HG03354 (cell line): Measurements from ENCODE around the gene CLIP2.
"Not testable (repeated sequence)": the region's sequence is repeated elsewhere in the genome, so short reads cannot be mapped to it uniquely, and the experiment has no call there.

Experiments used
- ATAC-seq: cut with Tn5 transposase; IDR thresholded peaks from one replicate; pipeline ENCODE4 v1.9.1; 2021; ENCODE audit warnings: mild to moderate bottlenecking; ENCODE audit not compliant: unreplicated experiment, poor library complexity, severe bottlenecking

The CLIP2 gene

DNA sequence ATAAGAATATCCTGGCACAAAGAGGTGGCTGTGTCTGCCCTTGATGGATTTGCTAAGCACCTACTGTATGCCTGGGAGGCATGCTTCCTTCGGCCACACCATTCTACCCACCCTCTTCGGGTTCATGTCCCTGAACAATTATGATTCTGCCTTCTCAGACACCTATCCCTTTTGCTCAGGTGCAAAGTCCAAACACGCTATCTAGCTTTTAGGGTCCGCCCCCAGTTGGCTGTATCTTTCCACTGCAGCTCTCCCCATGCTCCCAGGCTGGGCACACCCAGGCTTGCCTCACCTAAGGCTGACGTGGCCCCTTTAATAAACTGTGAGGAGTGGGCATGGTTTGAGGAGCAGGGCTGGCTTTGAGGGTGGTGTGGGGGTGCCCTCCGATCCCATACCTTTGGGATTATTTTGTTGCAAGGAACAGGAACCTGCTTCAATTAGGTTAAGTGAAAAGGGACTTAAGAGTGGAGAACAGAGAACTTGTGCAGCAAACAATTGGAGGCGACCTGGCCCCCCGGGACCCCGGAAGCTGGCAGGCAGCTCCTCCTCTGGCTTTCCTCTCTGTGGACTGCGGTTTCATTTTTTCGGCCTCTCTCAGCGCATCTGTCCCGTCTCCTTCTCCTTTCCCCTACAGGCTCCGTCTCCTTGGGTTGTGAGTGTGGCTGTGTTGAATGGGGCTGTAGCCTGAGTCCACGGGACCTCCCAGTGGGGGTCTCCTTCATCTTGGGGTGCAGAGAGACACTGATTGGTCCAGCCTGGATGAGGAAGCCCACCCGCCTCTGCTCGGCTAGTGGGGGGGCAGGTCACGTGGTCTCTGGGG is 3.8 kb downstream of the CLIP2 start:
- no peak for ATAC-seq

DNA sequence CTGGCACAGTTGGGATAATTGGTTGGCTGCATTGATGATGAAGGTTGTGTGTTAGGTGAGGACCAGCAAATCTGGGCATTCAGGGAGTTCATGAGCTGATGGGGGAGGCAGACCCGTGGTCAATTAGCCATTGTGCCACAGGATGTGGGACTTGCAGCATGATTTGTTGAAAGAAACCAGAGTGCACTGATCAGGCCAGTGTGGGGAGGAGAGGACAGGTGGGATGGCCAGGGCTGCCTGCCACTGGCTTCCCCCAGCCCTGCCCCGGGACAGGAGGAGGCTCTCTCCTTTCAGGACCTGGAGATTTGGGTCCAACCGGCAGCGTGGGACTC is 4.3 kb downstream of the CLIP2 start:
- ATAC-seq, result no peak

- ATAC-seq, result no peak
These were observed 5.2 kb downstream of the CLIP2 start for GRCh38 chr7:74294191-74294998.

DNA sequence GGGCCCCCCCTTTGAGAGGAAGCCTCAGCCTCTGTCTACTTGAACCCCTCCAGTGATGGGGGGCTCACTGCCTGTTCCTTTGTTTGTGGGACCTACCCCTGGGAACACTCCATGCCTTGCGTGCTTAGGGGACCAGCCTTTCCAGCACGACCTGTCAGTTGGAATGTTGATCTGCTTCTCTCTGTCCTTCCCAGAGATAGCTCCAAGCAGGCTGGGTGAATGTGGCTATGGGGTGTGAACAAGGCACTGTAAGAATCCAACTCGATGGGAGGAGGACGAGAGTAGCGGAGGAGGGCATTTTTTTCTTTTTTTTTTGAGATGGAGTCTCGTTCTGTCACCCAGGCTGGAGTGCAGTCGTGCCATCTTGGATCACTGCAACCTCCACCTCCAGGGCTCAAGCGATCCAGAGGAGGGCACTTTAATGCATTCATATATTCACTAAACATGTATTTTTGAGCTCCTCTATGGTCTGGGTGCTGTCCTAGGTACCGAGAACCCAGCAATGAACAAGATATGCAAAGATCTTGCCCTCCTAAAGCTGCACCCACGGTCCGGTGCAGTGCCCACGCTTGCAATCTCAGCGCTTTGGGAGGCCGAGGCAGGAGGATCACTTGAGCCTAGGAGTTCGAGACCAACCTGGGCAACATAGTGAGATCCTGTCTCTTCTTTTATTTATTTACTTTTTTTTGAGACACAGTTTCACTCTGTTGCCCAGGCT is 8.5 kb downstream of the CLIP2 start:
- ATAC-seq, result no peak

DNA sequence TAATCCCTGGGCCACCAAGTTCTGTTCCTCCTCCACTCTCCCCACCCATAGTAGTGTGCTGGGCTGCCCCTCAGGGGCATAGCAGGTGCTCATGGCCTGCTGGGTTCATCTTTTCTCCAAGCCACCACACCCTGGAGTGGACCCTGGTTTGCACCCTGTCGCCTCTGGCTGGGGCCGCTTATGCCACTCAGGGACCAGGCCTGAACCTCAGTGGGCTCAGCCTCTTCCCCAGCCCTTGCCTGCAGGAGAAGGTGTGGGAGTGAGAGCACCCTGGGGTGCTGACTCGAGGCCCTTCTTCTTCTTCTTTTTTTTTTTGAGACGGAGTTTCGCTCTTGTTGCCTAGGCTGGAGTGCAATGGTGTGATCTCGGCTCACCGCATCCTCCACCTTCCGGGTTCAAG is 10.2 kb downstream of the CLIP2 start:
- ATAC-seq, result no peak

GRCh38 chr7:74300926-74301325 is 11.7 kb downstream of the CLIP2 start:
- no peak for ATAC-seq

DNA sequence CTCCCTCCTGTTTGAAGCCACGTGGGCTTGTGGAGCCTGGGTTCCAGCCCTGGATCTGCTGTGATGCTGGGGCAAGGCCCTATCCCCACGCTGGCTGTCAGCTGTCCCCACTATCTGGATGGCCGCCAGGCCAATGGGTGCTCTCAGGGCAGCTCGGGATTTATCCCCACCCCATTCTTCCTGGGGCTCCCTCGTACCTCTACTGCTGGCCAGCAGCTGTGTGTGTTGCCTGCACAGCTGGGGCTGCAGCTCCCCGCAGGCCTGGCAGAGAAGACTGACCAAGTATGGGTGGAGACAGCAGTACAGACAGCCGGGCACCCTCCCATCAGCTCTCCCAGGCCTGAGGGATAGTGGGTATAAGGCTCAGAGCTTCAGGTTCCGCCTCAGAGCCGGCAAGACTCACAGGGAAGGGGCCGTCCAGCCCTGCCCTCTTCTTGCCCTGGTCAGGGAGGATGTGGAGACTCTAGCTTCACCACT is 13.6 kb downstream of the CLIP2 start:
- no peak for ATAC-seq

- ATAC-seq, result no peak
These were observed 15.3 kb downstream of the CLIP2 start for GRCh38 chr7:74304550-74304949.

DNA sequence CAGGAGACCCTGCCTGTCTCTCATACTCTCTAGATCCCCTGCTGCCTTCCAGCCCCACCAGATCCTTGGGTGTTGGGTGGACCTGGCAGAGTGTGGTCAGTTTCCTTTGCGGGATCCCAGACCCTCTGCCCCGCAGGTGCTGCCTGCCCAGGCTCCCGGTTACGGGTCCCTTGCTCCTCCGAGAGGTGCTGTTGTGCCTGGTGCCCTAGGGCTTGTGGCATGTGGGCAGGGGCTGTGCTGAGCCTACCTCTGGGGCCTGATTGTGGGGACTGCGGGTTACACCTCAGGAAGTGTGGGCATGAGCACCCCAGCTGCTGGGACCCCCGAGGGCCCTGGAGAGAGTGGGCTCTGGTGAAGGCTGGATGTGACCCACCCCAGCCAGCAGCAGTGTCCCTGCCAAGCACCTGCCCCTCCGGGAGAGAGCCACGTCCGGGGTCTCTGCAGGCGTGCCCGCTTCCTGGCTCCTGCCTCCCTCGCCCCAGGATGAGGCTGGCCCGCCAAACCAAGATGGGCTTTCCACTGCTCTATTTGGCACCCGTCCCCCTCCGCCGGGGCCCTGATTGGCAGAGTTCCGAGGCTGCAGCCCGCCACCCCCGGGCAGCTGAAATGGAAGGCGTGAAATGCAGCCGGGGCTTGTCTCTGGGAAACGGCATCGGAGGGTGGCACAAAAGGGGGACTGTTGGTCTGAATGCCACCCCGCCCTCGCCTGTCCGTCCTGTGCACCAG is 17.0 kb downstream of the CLIP2 start:
- no peak for ATAC-seq

DNA sequence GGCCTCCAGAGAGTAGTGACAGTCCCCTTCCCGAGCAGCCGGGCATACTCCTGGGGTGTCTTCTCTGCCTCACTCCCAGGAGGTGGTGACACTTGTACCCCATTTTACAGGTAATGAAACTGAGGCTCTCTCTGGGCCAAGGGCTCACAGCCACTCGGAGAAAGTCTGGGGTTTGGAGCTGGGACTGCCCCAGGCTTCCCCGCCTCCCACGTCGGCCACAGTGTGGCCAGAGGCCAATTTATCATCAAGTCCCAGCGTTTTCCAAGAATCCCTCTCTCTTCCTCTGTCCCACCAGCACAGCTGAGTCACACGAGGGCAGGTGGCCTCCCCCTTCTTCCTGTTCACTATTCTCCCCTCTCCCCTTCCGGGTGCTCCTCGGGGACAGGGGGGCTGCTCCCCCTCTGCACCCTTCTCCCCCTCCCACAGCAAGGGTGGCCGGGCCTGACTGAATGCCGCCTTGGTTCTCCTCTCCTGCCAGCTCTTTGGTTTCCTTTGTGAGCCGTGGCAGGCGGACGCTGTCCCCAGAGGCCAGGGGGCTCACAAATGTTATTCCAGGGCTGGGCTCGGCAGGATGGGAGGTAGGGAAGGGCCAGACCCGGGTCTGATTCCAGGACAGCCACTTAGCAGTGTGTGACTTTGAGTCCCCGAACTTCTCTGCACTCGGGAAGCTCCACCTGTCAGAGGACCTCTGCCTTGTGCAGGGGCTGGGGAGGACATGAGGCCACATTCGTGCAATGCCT is 17.7 kb downstream of the CLIP2 start:
- no peak for ATAC-seq

DNA sequence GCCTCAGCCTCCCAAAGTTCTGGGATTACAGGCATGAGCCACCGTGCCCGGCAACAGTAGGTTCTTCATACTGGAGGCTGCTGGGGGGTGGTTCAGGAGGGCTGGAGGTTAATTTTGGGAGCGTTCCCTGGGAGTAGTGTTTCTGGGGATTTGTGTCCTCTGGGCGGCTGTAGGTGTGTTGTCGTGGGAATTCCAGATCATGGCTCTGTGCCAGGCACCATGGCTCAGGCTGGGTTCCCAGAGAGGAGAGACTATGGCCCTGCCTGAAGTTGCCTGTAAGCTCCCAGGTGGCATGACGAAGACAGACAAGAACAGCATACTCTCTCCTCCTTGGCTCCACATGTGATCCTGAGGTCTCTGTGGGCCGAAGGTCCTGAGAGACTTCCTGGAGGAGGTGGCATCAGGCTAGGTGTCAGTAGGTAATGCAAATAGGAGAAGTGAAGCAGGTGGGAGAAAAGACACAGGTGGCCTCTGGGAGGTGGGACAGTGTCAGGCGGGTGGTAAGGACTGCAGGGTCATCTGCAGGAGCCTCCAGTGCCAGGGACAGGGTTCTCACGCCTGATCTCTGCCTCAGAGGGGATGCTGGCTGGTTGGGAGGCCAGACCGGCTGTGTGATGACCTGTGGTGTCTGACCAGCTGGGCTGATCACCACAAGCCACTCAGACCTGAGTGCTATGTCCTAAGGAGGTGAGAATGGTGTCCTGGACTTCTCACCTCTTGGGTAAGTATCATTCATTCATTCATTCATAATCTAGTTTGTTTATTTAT is 18.7 kb downstream of the CLIP2 start:
- ATAC-seq, result no peak

GRCh38 chr7:74309181-74309580 is 20.0 kb downstream of the CLIP2 start:
- no peak for ATAC-seq

DNA sequence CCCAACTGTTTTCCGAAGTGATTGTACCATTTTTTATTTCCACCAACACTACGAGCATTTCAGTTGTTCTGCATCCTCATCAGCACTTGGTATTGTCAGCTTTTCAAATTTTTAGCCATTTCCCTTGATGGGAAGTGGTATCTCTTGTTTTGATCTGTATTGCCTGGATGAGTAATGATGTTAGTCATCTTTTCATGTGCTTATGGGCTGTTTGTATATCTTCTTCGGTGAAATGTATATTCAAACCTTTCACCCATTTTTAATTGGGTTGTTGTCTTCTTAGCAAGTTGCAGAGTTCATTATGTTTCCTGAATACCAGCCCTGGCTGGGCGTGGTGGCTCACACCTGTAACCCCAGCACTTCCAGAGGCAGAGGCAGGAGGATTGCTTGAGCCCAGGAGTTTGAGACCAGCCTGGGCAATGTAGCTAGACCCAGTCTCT is 22.1 kb downstream of the CLIP2 start:
- no peak for ATAC-seq

GRCh38 chr7:74312418-74313028 is 23.3 kb downstream of the CLIP2 start:
- no peak for ATAC-seq

DNA sequence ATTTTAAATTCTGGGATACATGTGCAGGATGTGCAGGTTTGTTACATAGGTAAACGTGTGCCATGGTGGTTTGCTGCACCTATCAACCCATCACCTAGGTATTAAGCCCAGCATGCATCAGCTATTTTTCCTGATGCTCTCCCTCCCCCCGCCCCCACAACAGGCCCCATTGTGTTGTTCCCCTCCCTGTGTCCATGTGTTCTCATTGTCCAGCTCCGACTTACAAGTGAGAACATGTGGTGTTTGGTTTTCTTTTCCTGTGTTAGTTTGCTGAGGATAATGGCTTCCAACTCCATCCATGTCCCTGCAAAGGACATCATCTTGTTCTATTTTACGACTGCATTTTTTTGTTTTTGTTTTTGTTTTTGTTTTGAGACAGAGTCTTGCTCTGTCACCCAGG is 26.7 kb downstream of the CLIP2 start:
- not testable (repeated sequence) for ATAC-seq

DNA sequence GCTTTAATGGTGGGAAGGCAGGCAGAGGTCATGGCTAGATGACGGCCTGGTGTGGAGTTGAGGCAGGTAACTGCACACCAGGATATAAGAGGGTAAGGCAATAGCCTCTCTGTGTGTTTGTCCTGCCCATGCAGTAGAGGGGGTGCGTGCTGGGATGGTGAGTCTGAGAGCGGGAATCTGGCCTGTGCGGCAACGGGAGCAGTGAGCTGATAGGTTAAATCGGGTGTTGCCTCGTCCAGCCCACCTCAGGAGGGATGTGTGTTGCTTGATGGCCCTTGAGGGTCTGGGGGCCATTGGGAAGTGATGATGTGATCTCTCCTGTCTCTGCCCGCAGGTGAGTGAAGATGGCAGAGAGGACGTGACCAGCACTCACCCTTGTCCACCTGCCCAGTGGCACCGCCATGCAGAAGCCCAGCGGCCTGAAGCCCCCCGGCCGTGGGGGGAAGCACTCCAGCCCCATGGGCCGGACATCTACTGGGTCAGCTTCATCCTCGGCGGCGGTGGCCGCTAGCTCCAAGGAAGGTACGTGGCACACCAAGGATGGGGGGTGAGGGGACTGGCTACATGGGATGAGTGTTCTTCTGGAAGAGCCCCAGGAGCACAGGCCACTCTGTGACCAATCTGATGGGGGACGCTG is 28.1 kb downstream of the CLIP2 start:
- ATAC-seq, result no peak

GRCh38 chr7:74318043-74318442 is 28.8 kb downstream of the CLIP2 start:
- ATAC-seq, result no peak
